WTC11 (cell line): Measurements from ENCODE around the gene TMEM8B. TPM values are rescaled to one million over a fixed set of nuclear protein-coding genes. Genes with fewer than 3 reads are reported as not detected.

Experiments
- ATAC-seq: fragments of 200-7000 bp; cut with Tn5 transposase; 2 replicates; pipeline ENCODE4 v1.10.0; 2021; ENCODE audit warnings: mild to moderate bottlenecking, moderate library complexity
- CTCF ChIA-PET: fragments of 300-600 bp; sonication (Branson Sonifier 250); formaldehyde crosslinking; loops from one replicate; lab custom pipeline; 2021; ENCODE audit warnings: antibody characterized with exemption; lab: Charles Lee
- POLR2A ChIA-PET: fragments of 350-600 bp; sonication (Branson Sonifier 250); formaldehyde crosslinking; loops from one replicate; lab custom pipeline; 2021; ENCODE audit warnings: antibody characterized with exemption; lab: Charles Lee
- DNase-seq: peaks from one replicate; pipeline ENCODE4 v3.0.0; 2021; ENCODE audit warnings: low spot score
- H3K27ac Mint-ChIP-seq: 2 replicates; pipeline ENCODE4 v1.8.0; 2021; ENCODE audit warnings: mixed read lengths
- H3K27me3 Mint-ChIP-seq: 2 replicates; pipeline ENCODE4 v1.8.0; 2021; ENCODE audit warnings: low read depth, mild to moderate bottlenecking, moderate library complexity, mixed read lengths
- H3K36me3 Mint-ChIP-seq: 2 replicates; pipeline ENCODE4 v1.8.0; 2021; ENCODE audit warnings: mixed read lengths
- H3K4me1 Mint-ChIP-seq: 2 replicates; pipeline ENCODE4 v1.8.0; 2022; ENCODE audit warnings: mixed read lengths
- H3K4me3 Mint-ChIP-seq: 2 replicates; pipeline ENCODE4 v1.8.0; 2021; ENCODE audit warnings: mild to moderate bottlenecking, moderate library complexity, mixed read lengths
- H3K9me3 Mint-ChIP-seq: 2 replicates; pipeline ENCODE4 v1.8.0; 2021; ENCODE audit warnings: mixed read lengths
- AFF4 ChIP-seq: sonication (generic); formaldehyde crosslinking; IDR thresholded peaks from 2 replicates; pipeline ENCODE4 v1.8.1; 2023; ENCODE audit warnings: mild to moderate bottlenecking, missing genetic modification reagents, borderline replicate concordance
- ARID4B ChIP-seq: sonication (generic); formaldehyde crosslinking; IDR thresholded peaks from 2 replicates; pipeline ENCODE4 v1.8.0; 2023; ENCODE audit warnings: missing genetic modification reagents, mild to moderate bottlenecking, borderline replicate concordance
- ATF6 ChIP-seq: sonication (generic); formaldehyde crosslinking; IDR thresholded peaks from 2 replicates; pipeline ENCODE4 v1.8.1; 2023; ENCODE audit warnings: mild to moderate bottlenecking, missing genetic modification reagents
- CDX4 ChIP-seq: fragments of 250-450 bp; sonication (Bioruptor Pico); IDR thresholded peaks from 2 replicates; pipeline ENCODE4 v1.9.0; 2021; ENCODE audit warnings: moderate library complexity, mild to moderate bottlenecking, inconsistent platforms, borderline replicate concordance
- E2F4 ChIP-seq: sonication (generic); formaldehyde crosslinking; IDR thresholded peaks from 2 replicates; pipeline ENCODE4 v1.8.1; 2022; ENCODE audit warnings: low read depth, mild to moderate bottlenecking, moderate library complexity, missing genetic modification reagents, borderline replicate concordance
- ESRRA ChIP-seq: sonication (generic); formaldehyde crosslinking; IDR thresholded peaks from 2 replicates; pipeline ENCODE4 v1.8.1; 2022; ENCODE audit warnings: mild to moderate bottlenecking, missing genetic modification reagents, borderline replicate concordance
- JAZF1 ChIP-seq: fragments of 250-450 bp; sonication (Bioruptor Pico); IDR thresholded peaks from 2 replicates; pipeline ENCODE4 v1.9.0; 2021; ENCODE audit warnings: moderate library complexity, mild to moderate bottlenecking, inconsistent platforms
- MLX ChIP-seq: sonication (generic); formaldehyde crosslinking; IDR thresholded peaks from 2 replicates; pipeline ENCODE4 v1.8.1; 2023; ENCODE audit warnings: mild to moderate bottlenecking, missing genetic modification reagents, moderate library complexity
- MXD4 ChIP-seq: fragments of 250-450 bp; sonication (Bioruptor Pico); IDR thresholded peaks from 2 replicates; pipeline ENCODE4 v1.8.0; 2021; ENCODE audit warnings: mild to moderate bottlenecking, moderate library complexity, borderline replicate concordance
- NFYB ChIP-seq: sonication (generic); formaldehyde crosslinking; conservative IDR thresholded peaks from 2 replicates; pipeline ENCODE4 v1.8.0; 2022; ENCODE audit warnings: low read depth, missing genetic modification reagents
- SMAD4 ChIP-seq: sonication (generic); formaldehyde crosslinking; IDR thresholded peaks from 2 replicates; pipeline ENCODE4 v1.8.0; 2022; ENCODE audit warnings: mild to moderate bottlenecking, missing genetic modification reagents
- SP1 ChIP-seq: sonication (generic); formaldehyde crosslinking; conservative IDR thresholded peaks from 2 replicates; pipeline ENCODE4 v1.8.1; 2022; ENCODE audit warnings: missing genetic modification reagents
- ZNF219 ChIP-seq: sonication (generic); formaldehyde crosslinking; IDR thresholded peaks from 2 replicates; pipeline ENCODE4 v1.8.0; 2023; ENCODE audit warnings: missing genetic modification reagents, mild to moderate bottlenecking, borderline replicate concordance
- ZNF425 ChIP-seq: fragments of 250-450 bp; sonication (Bioruptor Pico); conservative IDR thresholded peaks from 2 replicates; pipeline ENCODE4 v1.9.0; 2021; ENCODE audit warnings: mild to moderate bottlenecking
- ZNF512 ChIP-seq: sonication (generic); formaldehyde crosslinking; IDR thresholded peaks from 2 replicates; pipeline ENCODE4 v1.8.1; 2022; ENCODE audit warnings: missing genetic modification reagents, borderline replicate concordance
- total RNA-seq: library from RNA; stranded (reverse); gene quantifications from 3 replicates; pipeline ENCODE4 v1.2.3, GENCODE V29; 2021

Gene TMEM8B
- total RNA-seq, 1 experiment from 2014 or later = 9.5 TPM

GRCh38 chr9:35871545-35871944 lies 42.5 kb downstream of the TMEM8B start (continued):
- TF ChIP-seq MLX (CRISPR knock-in tag) (no peak), CDX4 (CRISPR knock-in tag) (no peak), ZNF512 (CRISPR knock-in tag) (no peak), ATF6 (no peak), E2F4 (CRISPR knock-in tag) (no peak)

GRCh38 chr9:35872505-35872904 lies 43.5 kb downstream of the TMEM8B start:
- Mint-ChIP-seq H3K36me3 (peaks cover 8% of the 10 kb centered on the region; the same call in 1 of the 2 replicates), H3K27me3 (peaks cover 23% of the 10 kb centered on the region), H3K9me3 (peaks cover 27% of the 10 kb centered on the region), H3K27ac (no peak overlapping the region), H3K4me3 (no peak overlapping the region), H3K4me1 (peaks cover 11% of the 10 kb centered on the region)
- DNase-seq (no peak), ATAC-seq (no peak)
- ChIA-PET POLR2A (no interaction called here), CTCF (interaction anchor here (0.6 to 1.4 kb wide), 5 partner anchors 8 to 148 kb away, joined by 3 to 10 read pairs (median 3); no protein-coding TSS in a partner anchor)
- TF ChIP-seq NFYB (no peak), SMAD4 (CRISPR knock-in tag) (no peak), ARID4B (no peak), ZNF425 (CRISPR knock-in tag) (no peak), MXD4 (no peak), ZNF219 (CRISPR knock-in tag) (no peak), JAZF1 (no peak), ESRRA (CRISPR knock-in tag) (no peak), AFF4 (CRISPR knock-in tag) (no peak), SP1 (CRISPR knock-in tag) (no peak)
